Measurements from ENCODE around the gene ZMIZ1.

GRCh38 chr10:79237454-79238157, 168.8 kb downstream of the ZMIZ1 start:
- TF ChIP-seq CTCF (IDR thresholded peaks at IDR 0.05) (no peak), POLR2A (IDR thresholded peaks at IDR 0.05) (no peak)
